ENCODE data around the gene WIPI1.
"Not testable (repeated sequence)": the region's sequence is repeated elsewhere in the genome, so short reads cannot be mapped to it uniquely, and the experiment has no call there.

The WIPI1 gene

DNA sequence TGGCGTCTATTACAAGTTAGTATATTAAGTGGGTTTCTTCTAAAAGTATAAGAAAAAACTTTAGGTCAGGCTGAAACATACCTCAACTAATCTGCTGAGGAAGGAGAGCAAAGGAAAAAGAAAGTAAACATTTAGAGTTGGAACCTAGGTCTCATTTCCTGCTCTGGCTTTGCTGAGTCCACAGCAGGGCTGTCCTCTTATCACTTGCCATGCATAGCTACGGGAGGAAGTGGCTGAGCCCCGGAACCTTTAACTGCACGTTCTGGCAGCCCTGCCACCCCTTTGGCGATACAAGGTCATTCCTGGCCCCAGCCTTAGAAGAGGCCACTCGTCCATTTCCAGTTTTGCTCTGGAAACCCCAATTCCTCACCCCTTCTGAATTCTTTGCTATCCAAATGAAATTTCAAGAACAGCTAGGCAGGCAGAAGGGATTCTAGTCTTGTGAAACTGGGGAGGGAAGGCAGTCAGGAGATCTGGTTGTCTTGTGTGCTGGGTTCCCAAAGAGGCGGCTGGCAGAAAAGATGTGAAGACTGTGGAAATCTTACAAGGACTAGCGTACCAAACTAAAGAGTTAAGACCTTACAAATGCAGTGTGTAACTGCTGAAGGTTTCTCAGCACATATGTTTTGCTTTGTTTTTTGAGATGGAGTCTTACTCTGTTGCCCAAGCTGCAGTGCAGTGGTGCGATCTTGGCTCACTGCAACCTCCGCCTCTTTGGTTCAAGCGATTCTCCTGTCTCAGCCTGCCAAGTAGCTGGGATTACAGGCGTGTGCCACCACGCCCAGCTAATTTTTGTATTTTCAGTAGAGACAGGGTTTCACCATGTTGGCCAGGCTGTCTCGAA lies 19.1 kb downstream of the WIPI1 start:
- no peak for DNase-seq (ENCODE audit: low read depth in 2 of 2)

DNA sequence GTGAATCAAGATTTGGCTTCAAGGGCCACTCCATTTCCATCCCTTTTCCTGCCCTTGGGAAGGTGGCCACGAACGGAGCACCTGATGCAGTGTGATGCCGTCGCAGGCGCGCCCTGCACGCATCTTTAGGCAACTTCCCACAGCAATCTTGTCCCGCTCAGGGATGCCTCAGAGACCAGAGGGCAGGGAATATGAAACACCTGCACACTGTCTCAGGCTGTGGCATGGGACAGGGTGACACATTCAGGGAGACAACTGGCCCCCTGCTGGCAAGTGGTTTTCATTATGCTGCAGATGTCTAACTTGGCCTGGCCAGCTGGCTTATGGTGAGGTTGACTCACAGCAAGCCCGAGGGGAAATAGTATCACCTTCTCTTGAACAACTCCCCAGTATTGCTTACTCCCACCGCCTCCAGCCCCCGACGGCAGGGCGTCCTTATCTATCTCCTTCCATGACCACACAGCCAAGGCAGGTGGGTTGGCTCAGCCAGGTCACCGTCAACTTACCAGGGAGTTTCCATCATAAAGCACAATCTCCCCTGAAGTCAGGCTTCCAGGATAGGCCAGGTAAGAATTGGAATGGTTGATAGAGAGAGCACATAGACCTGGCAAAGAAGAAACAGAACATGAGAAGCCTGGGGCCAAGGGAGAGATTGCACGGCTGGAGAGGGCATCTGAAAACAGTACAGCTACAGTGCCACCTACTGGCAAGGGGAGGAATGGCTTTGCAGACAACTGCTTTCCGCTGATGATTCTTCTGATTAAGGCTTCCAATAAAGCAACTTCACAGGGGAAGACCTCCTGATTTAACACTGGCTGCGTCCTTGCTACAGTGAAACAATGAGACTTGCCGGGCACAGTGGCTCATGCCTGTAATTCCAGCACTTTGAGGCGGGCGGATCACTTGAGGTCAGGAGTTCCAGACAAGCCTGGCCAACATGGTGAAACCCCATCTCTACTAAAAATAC lies 21.1 kb downstream of the WIPI1 start:
- DNase-seq (ENCODE audit: low read depth in 2 of 2): peak; percentile 74 to 75

DNA sequence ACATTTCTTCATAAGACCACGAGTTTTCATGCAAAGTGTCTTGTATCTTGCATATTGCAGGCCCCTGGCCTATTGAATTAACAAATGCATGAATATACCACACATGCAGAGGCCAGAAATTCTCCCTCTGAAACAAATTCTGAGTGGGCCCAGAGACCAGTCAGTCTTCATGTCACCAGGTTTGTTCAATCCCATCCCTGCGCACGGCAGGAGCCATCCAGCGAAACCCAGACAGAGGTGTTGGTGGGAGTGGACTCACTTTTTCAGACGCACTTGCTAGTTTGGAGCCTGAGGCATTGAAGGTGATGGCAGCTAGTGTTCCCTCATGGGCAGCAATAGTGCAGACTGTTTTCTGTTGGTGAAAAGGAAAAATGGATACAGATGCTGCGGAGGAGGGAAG lies 21.9 kb downstream of the WIPI1 start:
- no peak for DNase-seq (ENCODE audit: low read depth in 2 of 2)

DNA sequence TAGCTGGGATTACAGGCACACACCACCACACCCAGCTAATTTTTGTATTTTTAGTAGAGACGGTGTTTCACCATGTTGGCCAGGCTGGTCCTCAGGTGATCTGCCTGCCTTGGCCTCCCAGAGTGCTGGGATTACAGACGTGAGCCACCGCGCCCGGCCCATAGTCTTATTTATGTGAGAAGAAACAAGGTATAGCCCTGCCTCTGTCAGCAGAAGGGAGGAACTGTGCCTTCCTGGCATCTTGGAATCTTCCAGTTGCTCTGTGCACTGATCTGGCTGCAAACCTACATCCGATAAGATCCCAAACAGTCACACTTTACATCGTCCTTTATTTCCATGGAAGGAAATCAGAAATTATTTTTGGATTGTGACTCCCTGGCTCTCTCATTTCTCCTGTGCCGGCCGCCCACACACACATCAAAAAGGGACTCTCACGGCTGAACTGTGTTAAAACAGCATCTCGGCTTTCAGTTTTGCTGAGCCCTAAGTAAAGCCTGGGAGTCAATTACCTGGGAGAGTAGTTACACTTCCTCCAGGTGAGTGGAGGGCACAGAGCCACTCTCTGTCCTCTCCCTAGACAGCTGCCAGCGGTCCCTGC lies 23.3 kb downstream of the WIPI1 start:
- no peak for DNase-seq (ENCODE audit: low read depth in 2 of 2)

DNA sequence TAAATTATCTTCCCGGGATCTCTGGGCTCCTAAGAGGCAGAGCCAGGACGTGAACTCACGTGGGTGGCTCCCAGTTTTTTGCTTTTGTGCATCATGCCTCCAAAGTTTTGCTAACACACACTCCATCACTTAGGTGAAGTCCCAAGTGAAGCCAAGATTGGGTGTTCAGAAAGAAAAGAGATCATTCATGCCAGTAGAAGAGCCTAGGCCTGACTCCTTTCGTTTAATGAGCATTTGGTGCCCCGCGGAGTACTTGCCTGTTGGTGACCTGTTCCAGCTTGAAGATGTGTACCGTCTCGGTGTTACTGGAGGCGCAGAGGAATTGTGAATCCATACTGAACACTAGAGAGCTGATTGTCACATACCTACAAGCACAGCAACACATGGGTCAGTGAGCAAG lies 24.1 kb downstream of the WIPI1 start:
- no peak for DNase-seq (ENCODE audit: low read depth in 2 of 2)

DNA sequence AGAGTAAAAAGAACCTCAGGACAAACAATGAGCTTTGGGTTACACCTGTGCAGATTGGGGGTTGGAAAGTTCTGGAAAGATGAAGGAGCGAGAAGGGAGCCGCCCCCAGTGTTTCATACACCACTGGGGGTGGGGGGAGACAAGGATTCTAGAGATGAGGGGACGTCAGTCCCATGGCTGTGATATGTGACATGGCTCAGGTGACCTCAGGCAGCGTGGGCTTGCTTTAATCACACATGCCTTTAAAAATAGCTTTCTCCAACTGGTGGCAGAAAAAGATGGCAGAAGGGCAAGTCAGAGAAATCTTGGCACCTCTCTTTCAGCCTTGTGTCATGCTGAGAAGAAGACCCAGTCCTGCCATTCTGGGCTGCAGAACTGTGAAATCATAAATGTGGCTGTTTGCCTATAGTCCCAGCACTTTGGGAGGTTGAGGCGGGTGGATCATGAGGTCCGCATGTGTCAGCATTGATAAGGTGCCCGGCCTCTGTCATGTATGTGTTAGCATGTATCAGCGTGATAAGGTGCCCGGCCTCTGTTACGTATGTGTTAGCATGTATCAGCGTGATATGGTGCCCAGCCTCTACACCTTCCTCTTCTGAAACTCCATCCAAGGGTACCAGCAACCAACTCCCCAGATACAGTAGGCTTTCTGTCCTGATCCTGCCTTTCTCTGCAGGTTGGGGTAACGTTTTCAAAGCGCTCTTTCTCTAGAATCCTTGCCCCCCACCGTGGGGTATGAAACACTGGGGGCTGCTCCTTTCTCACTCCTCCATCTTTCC lies 25.0 kb downstream of the WIPI1 start:
- DNase-seq (ENCODE audit: low read depth in 2 of 2): no peak

DNA sequence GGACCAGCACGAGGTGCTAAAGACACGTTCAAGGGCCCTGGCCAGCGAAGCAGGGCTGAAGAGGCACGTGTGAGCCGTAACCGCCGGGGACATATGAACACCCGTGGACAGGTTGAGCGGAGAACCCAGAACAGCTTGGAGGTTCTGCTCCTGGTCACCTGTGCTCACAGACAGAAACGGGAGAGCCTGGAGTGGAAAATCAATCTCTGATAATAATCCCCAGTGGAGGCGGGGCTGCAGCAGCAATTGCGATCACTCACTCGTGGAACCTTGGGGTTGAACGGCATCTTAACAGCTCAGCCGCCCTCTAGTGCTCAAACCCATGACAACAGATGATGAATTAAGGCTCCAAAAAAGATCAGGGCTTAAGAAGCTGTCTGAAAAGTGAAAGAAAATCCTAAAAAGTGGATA lies 25.6 kb downstream of the WIPI1 start:
- peak; percentile 23 to 27 for DNase-seq (ENCODE audit: low read depth in 2 of 2)

DNA sequence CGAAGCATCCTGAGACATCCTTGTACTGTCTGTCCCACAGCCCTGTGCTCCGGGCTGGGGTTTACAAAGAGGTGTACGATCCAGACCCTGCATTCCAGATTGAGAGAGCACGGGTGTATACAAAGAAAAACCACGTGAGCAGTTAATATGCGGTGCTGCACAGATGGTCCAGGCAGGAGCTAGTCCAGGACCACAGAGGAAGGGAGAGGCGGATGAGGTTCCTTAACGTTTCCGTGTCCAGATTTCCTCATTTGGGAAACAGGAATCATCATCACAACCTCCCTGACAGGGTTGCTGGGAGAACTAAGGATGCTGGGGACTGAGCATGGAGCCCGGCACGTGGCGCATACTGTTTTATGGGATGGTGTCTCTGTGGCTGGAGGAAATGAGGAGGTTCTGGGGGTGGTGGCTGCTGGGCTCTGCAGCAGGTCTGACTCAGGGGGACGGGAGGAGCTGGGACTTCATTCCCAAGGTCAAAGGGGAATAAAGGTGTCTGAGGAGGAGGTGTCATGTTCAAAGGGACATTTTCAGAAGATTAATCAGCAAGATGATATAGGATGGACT lies 26.2 kb downstream of the WIPI1 start:
- no peak for DNase-seq (ENCODE audit: low read depth in 2 of 2)

DNA sequence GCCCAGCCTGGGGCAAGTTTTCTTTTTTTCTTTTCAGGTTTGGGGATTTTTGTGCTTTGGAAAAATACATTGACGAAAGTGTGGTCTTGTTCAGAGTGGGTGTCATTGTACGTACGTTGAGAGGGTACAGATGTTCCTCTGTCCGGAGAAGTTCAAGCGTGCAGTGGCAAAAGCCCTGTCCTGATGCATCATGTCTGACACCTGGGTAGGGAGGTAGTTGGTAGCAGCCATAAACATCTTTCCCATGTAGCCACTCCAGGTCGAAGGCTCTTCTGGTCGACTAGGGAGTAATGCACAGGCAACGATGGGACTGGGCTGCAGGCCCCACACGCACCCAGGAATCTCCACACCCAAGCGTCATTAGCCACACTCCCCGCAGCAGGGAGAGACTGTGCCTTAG lies 27.4 kb downstream of the WIPI1 start:
- DNase-seq (ENCODE audit: low read depth in 2 of 2): no peak

DNA sequence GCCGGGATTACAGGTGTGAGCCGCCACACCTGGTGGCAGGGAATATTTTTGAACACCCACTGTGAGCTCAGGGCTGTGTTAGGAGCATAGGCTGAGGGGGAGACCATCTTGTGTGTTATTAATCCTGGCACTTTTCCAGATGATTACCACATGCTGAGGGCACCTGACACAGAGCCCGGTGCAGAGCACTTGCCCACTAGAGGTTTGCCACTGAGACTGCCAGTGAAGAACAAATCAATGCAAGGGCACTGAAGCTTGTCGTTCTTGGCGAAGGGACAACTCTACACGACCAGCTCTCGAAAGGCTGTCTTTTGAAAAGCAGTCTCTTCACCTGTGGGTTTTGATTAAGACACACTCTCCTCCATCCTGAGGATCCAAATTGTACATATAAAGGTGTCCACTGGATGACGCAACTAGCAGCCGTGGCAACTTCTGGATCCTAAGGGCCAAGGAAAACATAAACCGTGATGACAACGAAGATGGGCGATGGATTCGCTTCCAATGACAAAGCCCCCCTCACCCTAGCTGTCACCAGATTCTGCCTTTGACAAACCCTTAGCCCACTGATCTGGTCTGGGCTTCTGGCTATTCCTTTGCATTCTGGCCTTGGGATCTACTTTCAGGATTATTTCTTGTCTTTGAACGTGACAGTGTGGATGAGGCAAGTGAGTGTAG lies 28.7 kb downstream of the WIPI1 start:
- DNase-seq (ENCODE audit: low read depth in 2 of 2): no peak

DNA sequence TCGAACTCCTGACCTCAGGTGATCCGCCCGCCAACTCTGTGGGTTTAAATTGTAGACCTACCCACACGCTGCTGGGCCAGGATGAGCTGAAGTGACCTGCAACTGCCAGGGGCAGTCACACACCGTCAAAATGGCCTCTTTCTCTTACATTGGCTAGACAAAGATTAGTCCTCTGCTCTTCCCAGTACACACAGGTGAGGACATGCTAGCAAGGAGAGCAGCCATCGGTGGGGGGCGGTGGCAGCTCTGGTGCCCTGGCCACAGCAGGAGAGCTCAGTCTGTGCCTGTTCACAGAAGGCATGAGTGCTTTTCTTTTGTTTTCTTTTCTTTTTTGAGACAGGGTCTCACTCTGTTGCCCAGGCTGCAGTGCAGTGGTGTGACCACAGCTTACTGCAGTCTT lies 29.7 kb downstream of the WIPI1 start:
- DNase-seq (ENCODE audit: low read depth in 2 of 2): no peak

DNA sequence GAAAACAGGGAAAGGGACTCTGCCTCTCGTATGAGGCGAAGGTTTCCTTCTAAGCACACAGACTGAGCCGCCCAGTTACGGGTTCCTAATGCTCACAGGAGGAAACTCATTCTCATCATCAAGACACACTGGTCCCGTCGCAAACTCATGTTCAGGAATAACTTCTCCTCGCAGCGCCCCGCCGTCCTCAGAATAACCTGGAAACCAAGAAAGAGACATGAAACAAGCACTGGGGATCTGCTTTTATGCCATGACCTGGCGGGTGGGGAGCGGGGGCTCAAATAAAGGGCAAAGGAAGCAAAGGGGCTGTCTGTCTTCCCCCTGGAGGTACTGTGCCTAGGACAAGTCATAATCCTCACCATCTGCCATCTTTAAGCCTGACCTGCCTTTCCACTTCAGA lies 31.3 kb downstream of the WIPI1 start:
- DNase-seq (ENCODE audit: low read depth in 2 of 2): no peak

DNA sequence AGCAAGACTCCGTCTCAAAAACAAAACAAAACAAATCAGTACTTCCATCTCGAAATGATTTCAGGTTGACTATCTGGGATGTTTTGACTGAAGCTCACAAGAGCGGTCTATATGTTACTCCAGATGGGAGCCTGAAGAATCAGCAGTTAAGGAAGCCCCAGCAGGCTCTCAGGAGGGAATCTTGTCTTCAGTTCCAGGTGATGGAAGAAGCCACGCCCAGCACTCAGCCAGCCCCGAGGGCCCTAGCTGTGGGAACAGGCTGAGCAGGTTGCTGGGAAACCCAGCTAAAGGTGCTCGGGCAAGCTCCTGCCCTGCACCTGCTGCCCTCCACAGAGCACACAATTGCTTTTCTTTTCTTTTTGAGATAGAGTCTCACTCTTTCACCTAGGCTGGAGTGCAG lies 32.4 kb downstream of the WIPI1 start:
- no peak for DNase-seq (ENCODE audit: low read depth in 2 of 2)

DNA sequence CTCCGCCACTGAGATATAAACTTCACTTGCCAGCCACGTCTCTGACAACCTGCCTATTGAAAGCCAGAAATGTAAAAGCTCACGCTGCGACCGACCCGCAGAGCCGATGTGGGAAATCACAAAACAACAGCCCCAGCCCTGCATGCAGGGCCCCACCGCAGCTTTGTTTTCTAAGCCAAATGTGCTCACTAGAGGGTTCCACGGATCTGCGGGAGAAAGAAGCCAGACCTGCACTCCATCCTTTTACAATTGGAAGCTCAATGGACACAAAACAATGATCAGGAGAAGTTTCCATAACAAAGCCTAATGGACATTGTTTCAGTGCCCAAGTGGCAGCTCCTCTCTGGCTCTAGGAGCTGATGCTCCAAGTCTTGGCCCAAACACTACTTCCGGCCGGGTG lies 33.1 kb downstream of the WIPI1 start:
- no peak for DNase-seq (ENCODE audit: low read depth in 2 of 2)

DNA sequence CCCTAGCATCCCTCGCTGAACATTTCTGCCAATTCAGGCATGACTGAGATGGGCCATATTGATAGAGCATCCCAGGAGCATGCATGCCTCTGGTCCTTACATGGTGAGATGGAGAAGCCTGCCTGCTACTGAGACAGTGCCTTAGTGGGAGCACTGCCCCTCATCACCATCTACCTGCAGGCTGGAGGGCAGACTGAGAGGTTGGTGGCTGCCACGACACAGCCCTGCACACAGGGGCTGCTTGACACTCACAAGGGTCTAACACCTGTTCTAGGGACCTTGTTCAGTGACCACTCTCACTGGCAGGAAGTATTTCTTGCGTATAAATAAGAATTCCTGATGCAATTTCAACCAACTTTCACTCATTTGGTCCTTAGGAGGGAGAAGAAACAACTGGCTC lies 34.0 kb downstream of the WIPI1 start:
- no peak for DNase-seq (ENCODE audit: low read depth in 2 of 2)

DNA sequence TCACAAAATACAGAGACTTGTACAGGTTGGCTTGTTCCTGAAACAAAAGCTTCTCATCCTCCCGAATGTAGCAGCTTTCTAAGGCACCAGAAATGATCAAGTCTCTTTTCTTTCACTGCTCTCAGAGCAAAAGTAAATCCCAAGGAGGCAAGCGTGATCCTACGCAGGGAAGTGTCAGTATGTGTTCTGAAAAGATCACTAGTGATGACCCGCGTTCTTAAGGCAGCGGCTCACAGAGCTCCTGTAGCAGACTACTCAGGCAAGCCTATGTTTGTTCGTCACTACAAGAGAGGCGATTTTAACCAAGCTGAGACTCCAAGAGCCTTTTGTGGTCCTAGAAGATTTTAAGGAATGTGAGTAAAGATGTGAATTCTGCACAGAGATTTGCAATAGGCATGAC lies 34.5 kb downstream of the WIPI1 start:
- no peak for DNase-seq (ENCODE audit: low read depth in 2 of 2)

DNA sequence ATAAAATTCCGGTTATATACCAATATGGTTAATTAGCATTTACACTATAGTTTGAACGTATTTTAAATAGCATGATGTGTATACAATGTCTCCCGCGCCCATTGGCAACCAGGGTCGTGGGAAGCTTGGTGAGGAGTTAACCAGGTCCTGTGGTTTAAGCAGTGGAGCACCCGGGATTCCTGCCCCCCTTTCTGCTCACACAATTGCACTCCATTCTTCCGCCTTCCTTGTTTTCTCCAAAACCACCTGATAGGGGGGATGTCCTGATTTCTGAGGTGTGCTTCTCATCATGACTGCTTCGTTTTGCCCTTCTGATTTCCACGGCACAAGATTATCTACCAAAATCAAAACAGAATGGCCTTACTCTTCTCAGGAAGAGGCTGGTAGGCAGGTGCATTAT lies 35.8 kb downstream of the WIPI1 start:
- no peak for DNase-seq (ENCODE audit: low read depth in 2 of 2)

DNA sequence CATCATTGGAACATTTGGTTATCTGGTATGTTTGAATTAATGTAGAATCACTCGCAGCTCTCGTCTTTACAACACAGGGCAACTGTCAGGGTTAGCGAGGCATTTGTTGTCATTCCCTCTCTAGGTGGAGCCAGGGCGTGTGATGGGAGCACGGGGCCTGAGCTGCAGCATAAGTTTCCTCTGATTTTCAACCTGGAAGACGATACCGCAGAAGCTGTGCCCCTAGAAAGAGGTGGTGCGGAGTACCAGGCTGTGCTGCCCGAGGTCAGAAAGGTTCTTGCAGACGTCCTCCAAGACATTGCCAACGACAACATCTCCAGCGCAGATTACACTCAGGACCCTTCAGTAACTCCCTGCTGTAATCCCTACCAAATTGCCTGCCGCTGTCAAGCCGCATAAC lies 37.2 kb downstream of the WIPI1 start:
- no peak for DNase-seq (ENCODE audit: low read depth in 2 of 2)

DNA sequence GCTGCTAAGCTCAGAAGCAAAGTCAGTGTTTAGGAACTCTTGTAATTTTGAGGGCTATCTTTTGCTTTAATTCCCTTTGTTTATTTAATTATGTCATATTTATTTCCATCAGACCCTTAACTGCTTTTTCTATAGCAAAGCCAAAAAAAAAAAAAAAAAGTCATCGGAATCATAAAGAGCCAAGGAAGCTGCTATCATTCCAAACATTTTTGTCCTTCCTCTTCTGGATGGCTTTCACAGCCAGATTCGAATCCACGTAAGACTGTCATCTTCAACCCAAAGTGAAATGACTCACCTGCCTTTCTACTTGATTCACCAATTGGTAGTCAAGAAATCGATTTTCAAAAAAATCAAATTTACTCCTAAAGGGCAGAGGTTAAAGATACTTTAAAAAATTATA lies 38.4 kb downstream of the WIPI1 start:
- DNase-seq (ENCODE audit: low read depth in 2 of 2): no peak

DNA sequence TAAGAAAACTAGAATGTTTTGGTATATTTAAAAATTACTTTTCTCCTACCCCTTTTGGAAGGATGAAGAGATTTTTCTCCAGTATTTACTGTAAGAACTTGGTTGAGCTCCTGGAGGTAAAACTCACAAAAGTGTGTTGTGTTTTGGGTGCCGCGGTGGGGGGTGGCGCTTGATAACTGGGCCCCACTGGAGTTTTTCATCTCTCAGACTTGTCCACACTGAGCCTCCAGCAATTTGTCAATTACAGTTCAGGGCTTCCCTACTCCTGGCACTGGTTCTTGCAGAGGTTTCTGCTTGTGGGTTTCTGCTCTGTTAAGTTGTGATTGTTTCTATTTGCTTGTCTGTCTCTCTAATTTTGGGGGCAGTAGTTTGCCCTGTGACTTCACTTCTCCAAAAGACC lies 40.0 kb downstream of the WIPI1 start:
- DNase-seq (ENCODE audit: low read depth in 2 of 2): no peak

DNA sequence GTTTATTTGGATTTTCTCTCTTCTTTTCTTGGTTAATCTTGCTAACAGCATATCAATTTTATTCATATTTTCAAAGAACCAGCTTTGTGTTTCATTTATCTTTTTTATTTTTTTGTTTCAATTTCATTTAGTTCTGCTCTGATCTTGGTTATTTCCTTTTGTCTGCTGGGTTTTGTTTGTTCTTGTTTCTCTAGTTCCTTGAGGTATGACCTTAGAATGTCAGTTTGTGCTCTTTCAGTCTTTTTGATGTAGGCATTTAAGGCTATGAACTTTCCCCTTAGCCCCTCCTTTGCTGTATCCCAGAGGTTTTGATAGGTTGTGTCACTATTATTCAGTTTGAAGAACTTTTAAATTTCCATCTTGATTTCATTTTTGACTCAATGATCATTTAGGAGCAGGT lies 42.4 kb downstream of the WIPI1 start:
- DNase-seq (ENCODE audit: low read depth in 2 of 2): not testable (repeated sequence)

Measured in stimulated activated CD4-positive, alpha-beta T cell treated with anti-CD3 and anti-CD28 coated beads, Interleukin-4, amount 100 ng/mL, for 48 hours (primary cell).